ENCODE results near the gene AGRN. TPM values are rescaled to one million over a fixed set of nuclear protein-coding genes. Genes with fewer than 3 reads are reported as not detected.

Gene AGRN
- total and polyA plus RNA-seq, 2 of the 4 experiments (the other 2 are of a cell fraction), result 8.1 to 115 TPM

GRCh38 chr1:1047407-1047806 lies 27.5 kb downstream of the AGRN start:
- H2AFZ ChIP-seq (replicated peaks; ENCODE audit: low read length, poor library complexity), result no peak overlapping the region
- no peak overlapping the region for H3K9ac ChIP-seq (ENCODE audit: low read depth, low read length)
- peaks cover 7% of the 10 kb centered on the region for H4K20me1 ChIP-seq (ENCODE audit: insufficient read depth, low read length)
- no peak overlapping the region for H3K14ac ChIP-seq (replicated peaks; ENCODE audit: low read depth, low read length)
- no peak for ATAC-seq (ENCODE audit: low read depth)
- DNase-seq, result no peak
- no peak overlapping the region for H3K4ac ChIP-seq (ENCODE audit: low read depth, low read length)
- peaks cover 3 to 10% of the 10 kb centered on the region in 2 experiments; a peak in 3 of 4 replicates for H3K79me1 ChIP-seq (ENCODE audit: low read depth in 1 of 2, low read length in 2 of 2)
- H3K23ac ChIP-seq (ENCODE audit: low read depth, low read length), result no peak overlapping the region
- no peak overlapping the region for H3K27ac ChIP-seq (ENCODE audit: insufficient read depth, low read length)
- BruUV-seq (replicated peaks), result no TSS peak
- H3K9me1 ChIP-seq (ENCODE audit: insufficient read depth, low read length), result no peaks in the 10 kb centered on the region
- dilution Hi-C loops (cut with HindIII; ENCODE audit: low sequenced_read_pairs, unreplicated experiment), result no loop called here
- H3K4me2 ChIP-seq (ENCODE audit: low read depth, low read length), result no peak overlapping the region
- intact Hi-C loops (cut with micrococcal nuclease), result no loop called here
- H2BK120ac ChIP-seq (ENCODE audit: low read depth, low read length), result no peak overlapping the region
- no peak overlapping the region for H2BK15ac ChIP-seq (ENCODE audit: low read depth, low read length)
- POLR2A ChIA-PET (ENCODE audit: unreplicated experiment), result no interaction called here
- H3K18ac ChIP-seq (ENCODE audit: low read depth, low read length), result no peak overlapping the region
- no peaks in the 10 kb centered on the region for H3K4me1 ChIP-seq (ENCODE audit: control insufficient read depth, insufficient read depth, low read length)
- no peak overlapping the region for H4K91ac ChIP-seq (ENCODE audit: insufficient read depth, low read depth, low read length)
- in situ Hi-C loops (cut with MboI; ENCODE audit: low sequenced_read_pairs), result no loop called here
- 100% methylated on average over 1 of the region's 19 CpGs; no CpG with 5 or more reads in 1 of the 2 experiments for WGBS, 2 experiments (ENCODE audit: extremely low coverage in 2 of 2, insufficient read length in 1 of 2)
- CTCF ChIA-PET, result no interaction called here
- TF ChIP-seq ELK1 (IDR thresholded peaks at IDR 0.05; ENCODE audit: borderline replicate concordance, low read depth, low read length), result no peak
- no peak for TF ChIP-seq FOS (IDR thresholded peaks at IDR 0.05; ENCODE audit: low read depth, low read length)
- no peak for TF ChIP-seq MAZ (IDR thresholded peaks at IDR 0.05; ENCODE audit: borderline replicate concordance, low read depth, low read length)
- no peak for TF ChIP-seq CEBPB (IDR thresholded peaks at IDR 0.05; ENCODE audit: low read depth, low read length)
- no peak for TF ChIP-seq SMC3 (IDR thresholded peaks at IDR 0.05; ENCODE audit: low read depth, low read length)
- TF ChIP-seq NFE2L2 (IDR thresholded peaks at IDR 0.05; ENCODE audit: low read depth, low read length), result no peak
- no peak for TF ChIP-seq MXI1 (IDR thresholded peaks at IDR 0.05; ENCODE audit: borderline replicate concordance, low read depth, low read length)
- no peak for TF ChIP-seq MAFK (IDR thresholded peaks at IDR 0.05; ENCODE audit: low read depth, low read length)
- no peak for TF ChIP-seq BHLHE40 (IDR thresholded peaks at IDR 0.05; ENCODE audit: low read depth, low read length)
- TF ChIP-seq RAD21 (IDR thresholded peaks at IDR 0.05; ENCODE audit: low read length), result no peak
- TF ChIP-seq CHD1 (IDR thresholded peaks at IDR 0.05; ENCODE audit: low read depth, low read length), result no peak
- no peak for TF ChIP-seq USF2 (IDR thresholded peaks at IDR 0.05; ENCODE audit: low read depth, low read length)
- no peak for TF ChIP-seq POLR2A (IDR thresholded peaks at IDR 0.05; ENCODE audit: low read depth, low read length)
- no peak for TF ChIP-seq RFX5 (IDR thresholded peaks at IDR 0.05; ENCODE audit: low read depth, low read length)
- TF ChIP-seq RCOR1 (IDR thresholded peaks at IDR 0.05; ENCODE audit: insufficient replicate concordance, low read length), result no peak
- TF ChIP-seq CTCF (conservative IDR thresholded peaks at IDR 0.05; ENCODE audit: low read depth, low read length), result no peak
- no peak overlapping the region for H4K5ac ChIP-seq (ENCODE audit: low read depth, low read length)
- H2AK5ac ChIP-seq (ENCODE audit: low read depth, low read length), result no peak overlapping the region
- no peak overlapping the region for H2BK5ac ChIP-seq (ENCODE audit: low read depth, low read length, poor library complexity, severe bottlenecking)
- H3K27me3 ChIP-seq (ENCODE audit: control insufficient read depth, insufficient read depth, low read length), result no peaks in the 10 kb centered on the region
- H2BK20ac ChIP-seq (ENCODE audit: low read depth, low read length), result no peak overlapping the region
- H4K8ac ChIP-seq (ENCODE audit: low read depth in 2 of 2, low read length in 2 of 2), result no peak overlapping the region
- H3K56ac ChIP-seq (ENCODE audit: extremely low read depth, insufficient read depth, low read length), result no peak overlapping the region
- H2AK9ac ChIP-seq (replicated peaks; ENCODE audit: low read depth, low read length, poor library complexity), result no peak overlapping the region
- H3K4me3 ChIP-seq (ENCODE audit: insufficient read depth, low read depth, low read length), result no peak overlapping the region
- peaks cover 75% of the 10 kb centered on the region for H3K36me3 ChIP-seq (ENCODE audit: control insufficient read depth, insufficient read depth, low read length)
- H3K9me3 ChIP-seq (ENCODE audit: control insufficient read depth, insufficient read depth, low read length), result no peaks in the 10 kb centered on the region

Measured in IMR-90 (cell line).